ENCODE data around the gene APRT. TPM values are rescaled to one million over a fixed set of nuclear protein-coding genes. Genes with fewer than 3 reads are reported as not detected.

The APRT gene
- total RNA-seq, 2 experiments from 2014 or later = 153 to 154 TPM

DNA sequence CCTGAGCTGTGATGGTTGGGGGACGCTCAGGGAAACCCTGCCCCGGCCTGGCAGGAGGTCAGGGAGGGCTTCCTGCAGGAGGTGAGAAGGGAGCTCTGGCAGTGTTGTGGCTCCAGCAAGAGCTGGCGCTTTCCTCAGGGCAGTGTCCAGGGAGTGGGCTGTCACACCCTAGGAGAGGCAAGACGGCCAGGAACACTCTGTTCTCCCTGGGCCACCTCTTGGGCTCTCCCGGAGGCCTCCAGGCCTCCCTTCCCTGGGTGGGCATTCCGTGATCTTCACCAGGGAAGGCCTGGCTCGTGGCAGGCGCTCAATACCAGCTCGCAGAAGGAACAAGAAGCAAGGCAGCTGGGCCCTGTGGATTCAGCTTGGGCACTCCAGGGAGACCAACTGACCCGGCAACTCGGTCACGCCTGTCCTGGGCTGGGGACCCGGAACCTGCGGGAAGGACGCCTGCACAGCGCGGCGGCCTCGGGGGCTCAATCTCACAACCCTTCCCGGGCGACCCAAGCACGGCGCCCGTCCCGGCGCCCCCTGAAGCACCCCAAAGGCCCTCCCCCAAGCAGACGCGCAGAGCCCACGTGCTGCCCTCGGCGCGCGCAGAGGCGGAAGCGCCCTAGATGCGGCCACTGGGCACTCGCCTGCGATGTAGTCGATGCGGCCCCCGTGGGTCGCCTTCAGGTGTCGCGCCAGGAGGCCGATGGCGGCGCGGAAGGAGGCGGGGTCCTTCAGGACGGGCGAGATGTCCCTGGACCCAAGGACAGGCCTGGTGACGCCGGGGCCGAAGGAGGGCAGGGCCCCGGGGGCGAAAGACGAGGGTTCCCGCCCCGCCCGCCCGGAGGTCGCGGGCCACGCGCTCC, 588 bp downstream of the APRT start:
- Mint-ChIP-seq H3K4me1 (ENCODE audit: low read depth) (peaks cover 4% of the 10 kb centered on the region), H3K36me3 (ENCODE audit: low read depth) (peaks cover 8% of the 10 kb centered on the region), H3K4me3 (peak overlapping the region; percentile 99), H3K27me3 (no peaks in the 10 kb centered on the region), H3K27ac (peak overlapping the region; percentile 95), H3K9me3 (no peaks in the 10 kb centered on the region)
- peaks cover 23% of the 10 kb centered on the region for H3K36me3 ChIP-seq (ENCODE audit: insufficient read depth, low read length)
- H3K4me3 ChIP-seq (ENCODE audit: low read length) = peak overlapping the region; percentile 75
- ATAC-seq (ENCODE audit: poor library complexity) (peak; percentile 45), DNase-seq (peak; percentile 37 to 82 (median 56))
- ChIA-PET POLR2A (interaction anchor here (0.9 to 5.5 kb wide), 14 partner anchors 8 to 436 kb away, joined by 3 to 67 read pairs (median 8); partner anchors contain the start of genes CDT1, GALNS, PIEZO1 and TRAPPC2L), CTCF (interaction anchor here (0.9 to 4.2 kb wide), 4 partner anchors 16 to 74 kb away, joined by 3 to 19 read pairs (median 10); partner anchors contain the start of genes GALNS and TRAPPC2L)
- intact Hi-C loops (cut with DNase I, micrococcal nuclease) = loop anchor here in 1 of 2 experiments (1.0 kb wide), 1 partner anchor 8 kb away; the partner anchor contains the start of gene CDT1
- TF ChIP-seq, protein P1, sequence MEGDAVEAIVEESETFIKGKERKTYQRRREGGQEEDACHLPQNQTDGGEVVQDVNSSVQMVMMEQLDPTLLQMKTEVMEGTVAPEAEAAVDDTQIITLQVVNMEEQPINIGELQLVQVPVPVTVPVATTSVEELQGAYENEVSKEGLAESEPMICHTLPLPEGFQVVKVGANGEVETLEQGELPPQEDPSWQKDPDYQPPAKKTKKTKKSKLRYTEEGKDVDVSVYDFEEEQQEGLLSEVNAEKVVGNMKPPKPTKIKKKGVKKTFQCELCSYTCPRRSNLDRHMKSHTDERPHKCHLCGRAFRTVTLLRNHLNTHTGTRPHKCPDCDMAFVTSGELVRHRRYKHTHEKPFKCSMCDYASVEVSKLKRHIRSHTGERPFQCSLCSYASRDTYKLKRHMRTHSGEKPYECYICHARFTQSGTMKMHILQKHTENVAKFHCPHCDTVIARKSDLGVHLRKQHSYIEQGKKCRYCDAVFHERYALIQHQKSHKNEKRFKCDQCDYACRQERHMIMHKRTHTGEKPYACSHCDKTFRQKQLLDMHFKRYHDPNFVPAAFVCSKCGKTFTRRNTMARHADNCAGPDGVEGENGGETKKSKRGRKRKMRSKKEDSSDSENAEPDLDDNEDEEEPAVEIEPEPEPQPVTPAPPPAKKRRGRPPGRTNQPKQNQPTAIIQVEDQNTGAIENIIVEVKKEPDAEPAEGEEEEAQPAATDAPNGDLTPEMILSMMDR (IDR thresholded peaks at IDR 0.05) = no peak
- no peaks in the 10 kb centered on the region for H3K9me3 ChIP-seq (ENCODE audit: control insufficient read depth in 1 of 2, insufficient read depth in 1 of 2, low read length in 2 of 2)
- peaks cover 29% of the 10 kb centered on the region for H3K4me1 ChIP-seq (ENCODE audit: insufficient read depth, low read length)
- H3K27ac ChIP-seq (ENCODE audit: low read depth in 1 of 2, low read length in 2 of 2) = peak overlapping the region; percentile 55 to 70
- H3K27me3 ChIP-seq (ENCODE audit: control insufficient read depth in 1 of 2, insufficient read depth in 2 of 2, low read length in 2 of 2) = no peaks in the 10 kb centered on the region

DNA sequence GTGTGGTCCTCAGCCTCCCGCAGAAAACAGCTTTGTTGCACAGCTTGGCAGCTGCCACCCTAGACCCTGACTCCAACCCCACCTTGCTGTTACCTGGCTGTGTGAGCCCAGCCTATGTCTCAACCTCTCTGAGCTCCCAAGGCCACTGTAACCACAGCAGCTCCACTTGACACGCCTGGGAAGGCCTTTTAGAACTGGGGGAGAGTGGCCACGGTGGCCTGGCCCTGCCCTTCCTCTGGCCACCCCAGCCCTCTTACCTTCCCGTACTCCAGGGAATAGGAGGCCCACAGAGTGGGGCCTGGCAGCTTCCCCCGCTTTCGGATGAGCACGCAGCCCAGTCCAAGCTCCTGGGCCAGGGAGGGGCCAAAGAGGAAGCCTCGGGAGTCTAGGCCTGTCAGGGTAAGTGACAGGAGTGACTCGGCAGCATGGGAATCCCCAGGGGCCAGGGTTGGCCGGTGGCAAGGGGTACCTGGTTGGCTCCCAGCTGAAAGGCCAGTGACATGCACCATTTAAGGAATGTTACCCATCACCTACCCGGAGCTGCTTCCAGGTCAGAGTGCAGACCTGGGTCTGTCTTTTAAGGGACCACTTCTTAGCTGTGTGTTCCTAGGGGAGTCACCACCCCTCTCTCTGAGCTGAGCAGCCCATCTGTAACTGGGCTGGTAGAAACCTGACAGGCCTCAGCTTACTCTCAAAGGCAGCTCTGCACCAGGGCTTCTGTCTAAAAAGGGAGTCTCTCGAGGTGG, 1.4 kb downstream of the APRT start:
- no peak for ATAC-seq (ENCODE audit: poor library complexity)
- CTCF ChIA-PET = interaction anchor here (1.3 to 4.2 kb wide), 3 partner anchors 28 to 73 kb away, joined by 3 to 19 read pairs (median 16); partner anchors contain the start of genes GALNS and TRAPPC2L
- Histone ChIP-seq H3K4me1 (ENCODE audit: insufficient read depth, low read length) (peaks cover 29% of the 10 kb centered on the region), H3K36me3 (ENCODE audit: insufficient read depth, low read length) (peaks cover 23% of the 10 kb centered on the region), H3K27me3 (ENCODE audit: control insufficient read depth in 1 of 2, insufficient read depth in 2 of 2, low read length in 2 of 2) (no peaks in the 10 kb centered on the region), H3K9me3 (ENCODE audit: control insufficient read depth in 1 of 2, insufficient read depth in 1 of 2, low read length in 2 of 2) (no peaks in the 10 kb centered on the region), H3K27ac (ENCODE audit: low read depth in 1 of 2, low read length in 2 of 2) (peak overlapping the region in 1 of 2 donors; percentile 40), H3K4me3 (ENCODE audit: low read length) (peak overlapping the region; percentile 75)
- TF ChIP-seq, protein P1 (IDR thresholded peaks at IDR 0.05) = no peak
- Mint-ChIP-seq H3K27ac (peak overlapping the region; percentile 95), H3K4me1 (ENCODE audit: low read depth) (peaks cover 4% of the 10 kb centered on the region), H3K27me3 (no peaks in the 10 kb centered on the region), H3K4me3 (peak overlapping the region; percentile 99), H3K36me3 (ENCODE audit: low read depth) (peaks cover 8% of the 10 kb centered on the region), H3K9me3 (no peaks in the 10 kb centered on the region)
- intact Hi-C loops (cut with DNase I, micrococcal nuclease) = no loop called here
- peak in 2 of 14 experiments; percentile 57 to 61 for DNase-seq
- POLR2A ChIA-PET = interaction anchor here (1.0 to 5.5 kb wide), 8 partner anchors 14 to 407 kb away, joined by 3 to 67 read pairs (median 14); partner anchors contain the start of genes GALNS, PIEZO1, TRAPPC2L and ZC3H18

DNA sequence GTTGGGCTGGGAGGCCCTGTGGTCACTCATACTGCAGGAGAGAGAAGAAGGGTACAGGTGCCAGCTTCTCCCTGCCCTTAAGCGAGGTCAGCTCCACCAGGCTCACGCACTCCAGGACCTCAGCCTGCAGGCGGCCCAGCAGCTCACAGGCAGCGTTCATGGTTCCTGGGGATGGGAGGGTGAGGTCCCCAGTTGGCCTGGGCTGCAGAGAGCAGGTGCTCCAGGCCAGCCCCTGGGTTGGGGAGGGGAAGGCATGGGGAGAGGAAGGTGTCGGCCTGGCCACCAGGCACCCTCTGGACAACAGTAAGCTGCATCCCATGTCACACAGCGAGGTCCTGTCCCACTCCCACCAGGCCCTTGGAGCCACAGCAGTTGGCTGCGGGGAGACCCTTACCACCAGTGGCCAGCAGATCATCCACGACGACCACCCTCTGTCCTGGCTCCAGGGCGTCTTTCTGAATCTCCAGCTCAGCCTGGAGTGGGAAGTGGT, 2.0 kb downstream of the APRT start:
- Mint-ChIP-seq H3K36me3 (ENCODE audit: low read depth) (peaks cover 8% of the 10 kb centered on the region), H3K27me3 (no peaks in the 10 kb centered on the region), H3K4me3 (peak overlapping the region; percentile 99), H3K27ac (no peak overlapping the region), H3K9me3 (no peaks in the 10 kb centered on the region), H3K4me1 (ENCODE audit: low read depth) (peaks cover 4% of the 10 kb centered on the region)
- H3K4me1 ChIP-seq (ENCODE audit: insufficient read depth, low read length) = peaks cover 35% of the 10 kb centered on the region
- peaks cover 23% of the 10 kb centered on the region for H3K36me3 ChIP-seq (ENCODE audit: insufficient read depth, low read length)
- CTCF ChIA-PET = interaction anchor here (1.3 to 4.2 kb wide), 3 partner anchors 28 to 72 kb away, joined by 3 to 19 read pairs (median 16); partner anchors contain the start of genes GALNS and TRAPPC2L
- TF ChIP-seq, protein P1 (IDR thresholded peaks at IDR 0.05) = no peak
- H3K27me3 ChIP-seq (ENCODE audit: control insufficient read depth in 1 of 2, insufficient read depth in 2 of 2, low read length in 2 of 2) = no peaks in the 10 kb centered on the region
- intact Hi-C loops (cut with DNase I, micrococcal nuclease) = no loop called here
- H3K9me3 ChIP-seq (ENCODE audit: control insufficient read depth in 1 of 2, insufficient read depth in 1 of 2, low read length in 2 of 2) = no peaks in the 10 kb centered on the region
- POLR2A ChIA-PET = interaction anchor here (1.0 to 5.5 kb wide), 6 partner anchors 14 to 239 kb away, joined by 3 to 67 read pairs (median 15); partner anchors contain the start of genes GALNS, PIEZO1, TRAPPC2L and ZC3H18
- ATAC-seq (ENCODE audit: poor library complexity) (no peak), DNase-seq (no peak)
- no peak overlapping the region for H3K4me3 ChIP-seq (ENCODE audit: low read length)
- no peak overlapping the region for H3K27ac ChIP-seq (ENCODE audit: low read depth in 1 of 2, low read length in 2 of 2)
